ENCODE data around the gene REM2.

REM2 gene

GRCh38 chr14:22898302-22899090, 15.5 kb downstream of the REM2 start:
- TF ChIP-seq NFIC (IDR thresholded peaks at IDR 0.05) (no peak), EP300 (IDR thresholded peaks at IDR 0.05; ENCODE audit: borderline replicate concordance) (no peak), EGR1 (IDR thresholded peaks at IDR 0.05) (no peak), TEAD4 (IDR thresholded peaks at IDR 0.05) (no peak), TCF12 (IDR thresholded peaks at IDR 0.05; ENCODE audit: low read depth) (no peak), USF1 (IDR thresholded peaks at IDR 0.05) (no peak), TAF1 (IDR thresholded peaks at IDR 0.05; ENCODE audit: low read depth) (no peak), RAD21 (IDR thresholded peaks at IDR 0.05; ENCODE audit: low read depth) (no peak)
- TF ChIP-seq, protein P1, sequence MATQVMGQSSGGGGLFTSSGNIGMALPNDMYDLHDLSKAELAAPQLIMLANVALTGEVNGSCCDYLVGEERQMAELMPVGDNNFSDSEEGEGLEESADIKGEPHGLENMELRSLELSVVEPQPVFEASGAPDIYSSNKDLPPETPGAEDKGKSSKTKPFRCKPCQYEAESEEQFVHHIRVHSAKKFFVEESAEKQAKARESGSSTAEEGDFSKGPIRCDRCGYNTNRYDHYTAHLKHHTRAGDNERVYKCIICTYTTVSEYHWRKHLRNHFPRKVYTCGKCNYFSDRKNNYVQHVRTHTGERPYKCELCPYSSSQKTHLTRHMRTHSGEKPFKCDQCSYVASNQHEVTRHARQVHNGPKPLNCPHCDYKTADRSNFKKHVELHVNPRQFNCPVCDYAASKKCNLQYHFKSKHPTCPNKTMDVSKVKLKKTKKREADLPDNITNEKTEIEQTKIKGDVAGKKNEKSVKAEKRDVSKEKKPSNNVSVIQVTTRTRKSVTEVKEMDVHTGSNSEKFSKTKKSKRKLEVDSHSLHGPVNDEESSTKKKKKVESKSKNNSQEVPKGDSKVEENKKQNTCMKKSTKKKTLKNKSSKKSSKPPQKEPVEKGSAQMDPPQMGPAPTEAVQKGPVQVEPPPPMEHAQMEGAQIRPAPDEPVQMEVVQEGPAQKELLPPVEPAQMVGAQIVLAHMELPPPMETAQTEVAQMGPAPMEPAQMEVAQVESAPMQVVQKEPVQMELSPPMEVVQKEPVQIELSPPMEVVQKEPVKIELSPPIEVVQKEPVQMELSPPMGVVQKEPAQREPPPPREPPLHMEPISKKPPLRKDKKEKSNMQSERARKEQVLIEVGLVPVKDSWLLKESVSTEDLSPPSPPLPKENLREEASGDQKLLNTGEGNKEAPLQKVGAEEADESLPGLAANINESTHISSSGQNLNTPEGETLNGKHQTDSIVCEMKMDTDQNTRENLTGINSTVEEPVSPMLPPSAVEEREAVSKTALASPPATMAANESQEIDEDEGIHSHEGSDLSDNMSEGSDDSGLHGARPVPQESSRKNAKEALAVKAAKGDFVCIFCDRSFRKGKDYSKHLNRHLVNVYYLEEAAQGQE (IDR thresholded peaks at IDR 0.05; ENCODE audit: low read depth), result no peak
- TF ChIP-seq, protein P2, sequence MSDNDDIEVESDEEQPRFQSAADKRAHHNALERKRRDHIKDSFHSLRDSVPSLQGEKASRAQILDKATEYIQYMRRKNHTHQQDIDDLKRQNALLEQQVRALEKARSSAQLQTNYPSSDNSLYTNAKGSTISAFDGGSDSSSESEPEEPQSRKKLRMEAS (IDR thresholded peaks at IDR 0.05), result no peak

GRCh38 chr14:22900081-22900799, 17.2 kb downstream of the REM2 start:
- TF ChIP-seq CEBPB (IDR thresholded peaks at IDR 0.05), result no peak
- peak; percentile 48 for TF ChIP-seq RAD21 (IDR thresholded peaks at IDR 0.05; ENCODE audit: low read depth)

DNA sequence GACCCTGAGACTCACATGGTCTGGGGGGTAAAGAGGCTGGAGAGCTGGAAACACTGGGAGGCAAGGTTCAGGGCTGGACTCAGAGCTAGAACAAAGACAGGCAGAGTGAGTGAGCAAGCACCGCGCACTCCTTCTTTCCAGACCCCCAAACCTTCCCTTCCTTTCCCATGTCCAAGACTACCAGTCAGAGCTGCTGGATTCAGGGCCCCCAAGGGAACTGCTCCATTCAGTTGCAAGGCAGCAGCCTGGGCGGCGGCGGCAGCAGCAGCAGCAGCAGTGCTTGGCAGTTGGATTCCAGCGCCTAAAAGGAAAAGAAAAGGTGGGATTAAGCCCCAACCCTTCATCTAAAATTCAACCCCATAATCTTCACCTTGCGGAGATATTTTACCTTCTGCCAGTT, 18.8 kb downstream of the REM2 start:
- TF ChIP-seq CREB1 (IDR thresholded peaks at IDR 0.05; ENCODE audit: low read depth) (no peak), CEBPB (IDR thresholded peaks at IDR 0.05) (no peak), FOXM1 (IDR thresholded peaks at IDR 0.05; ENCODE audit: borderline replicate concordance, low read depth) (no peak), EGR1 (IDR thresholded peaks at IDR 0.05) (no peak), USF1 (IDR thresholded peaks at IDR 0.05) (no peak)
- TF ChIP-seq, protein P2 (IDR thresholded peaks at IDR 0.05), result no peak

GRCh38 chr14:22903742-22904087, 20.7 kb downstream of the REM2 start:
- TF ChIP-seq TCF12 (IDR thresholded peaks at IDR 0.05; ENCODE audit: low read depth), result no peak
- no peak for TF ChIP-seq EP300 (IDR thresholded peaks at IDR 0.05; ENCODE audit: borderline replicate concordance)
- no peak for TF ChIP-seq YY1 (IDR thresholded peaks at IDR 0.05; ENCODE audit: low read depth)
- TF ChIP-seq, protein P1 (IDR thresholded peaks at IDR 0.05; ENCODE audit: low read depth), result no peak
- TF ChIP-seq ZBTB7A (IDR thresholded peaks at IDR 0.05; ENCODE audit: low read depth), result no peak
- no peak for TF ChIP-seq USF1 (IDR thresholded peaks at IDR 0.05)
- TF ChIP-seq TEAD4 (IDR thresholded peaks at IDR 0.05), result no peak
- no peak for TF ChIP-seq EGR1 (IDR thresholded peaks at IDR 0.05)
- no peak for TF ChIP-seq CREB1 (IDR thresholded peaks at IDR 0.05; ENCODE audit: low read depth)
- TF ChIP-seq, protein P2 (IDR thresholded peaks at IDR 0.05), result no peak
- TF ChIP-seq CEBPB (IDR thresholded peaks at IDR 0.05), result no peak
- TF ChIP-seq FOXM1 (IDR thresholded peaks at IDR 0.05; ENCODE audit: borderline replicate concordance, low read depth), result no peak
- no peak for TF ChIP-seq RAD21 (IDR thresholded peaks at IDR 0.05; ENCODE audit: low read depth)
- TF ChIP-seq TAF1 (IDR thresholded peaks at IDR 0.05; ENCODE audit: low read depth), result no peak
- TF ChIP-seq NFIC (IDR thresholded peaks at IDR 0.05), result no peak

DNA sequence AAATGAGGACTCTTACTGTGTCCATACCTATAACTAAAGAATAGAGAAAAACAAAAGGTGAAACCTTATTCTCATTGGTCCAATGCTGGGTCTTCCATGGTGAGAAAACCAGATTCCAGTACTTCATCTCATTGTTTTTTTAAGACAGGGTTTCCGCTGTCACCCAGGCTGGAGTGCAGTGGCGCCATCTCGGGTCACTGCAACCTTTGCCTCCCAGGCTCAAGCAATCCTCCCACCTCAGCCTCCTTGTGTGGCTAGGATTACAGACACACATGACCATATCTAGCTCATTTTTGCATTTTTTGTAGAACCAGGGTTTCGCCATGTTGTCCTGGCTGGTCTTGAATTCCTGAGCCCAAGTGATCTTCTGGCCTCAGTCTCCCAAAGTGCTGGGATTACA, 22.6 kb downstream of the REM2 start:
- TF ChIP-seq CEBPB (IDR thresholded peaks at IDR 0.05) (no peak), EP300 (IDR thresholded peaks at IDR 0.05; ENCODE audit: borderline replicate concordance) (no peak), CREB1 (IDR thresholded peaks at IDR 0.05; ENCODE audit: low read depth) (no peak), FOXM1 (IDR thresholded peaks at IDR 0.05; ENCODE audit: borderline replicate concordance, low read depth) (no peak), EGR1 (IDR thresholded peaks at IDR 0.05) (no peak), TAF1 (IDR thresholded peaks at IDR 0.05; ENCODE audit: low read depth) (no peak)
